Gastrocnemius medialis (tissue), 4 donors: Measurements from ENCODE around the gene PARD3B.

ENCODE experiments used
- POLR2A ChIP-seq, 2 donors: fragments of 450-650 bp; IDR thresholded peaks; one replicate each; pipeline ENCODE4 v1.6.1; 2017; ENCODE audit warnings: antibody characterized with exemption in 2 of 2, mild to moderate bottlenecking in 2 of 2, moderate library complexity in 2 of 2
- TF ChIP-seq, protein P1 (sequence below), 5 experiments: fragments of 450-650 bp in 3 of 5; fragments of 200-600 bp in 2 of 5; sonication (generic) in 2 of 5; IDR thresholded peaks in 4 of 5; conservative IDR thresholded peaks in 1 of 5; 1 replicate in 4 of 5; 2 replicates in 1 of 5; pipeline ENCODE4 v1.5.1; 2016 to 2019; ENCODE audit warnings: antibody characterized with exemption in 5 of 5, mild to moderate bottlenecking in 3 of 5, moderate library complexity in 3 of 5

- TF ChIP-seq, protein P1, sequence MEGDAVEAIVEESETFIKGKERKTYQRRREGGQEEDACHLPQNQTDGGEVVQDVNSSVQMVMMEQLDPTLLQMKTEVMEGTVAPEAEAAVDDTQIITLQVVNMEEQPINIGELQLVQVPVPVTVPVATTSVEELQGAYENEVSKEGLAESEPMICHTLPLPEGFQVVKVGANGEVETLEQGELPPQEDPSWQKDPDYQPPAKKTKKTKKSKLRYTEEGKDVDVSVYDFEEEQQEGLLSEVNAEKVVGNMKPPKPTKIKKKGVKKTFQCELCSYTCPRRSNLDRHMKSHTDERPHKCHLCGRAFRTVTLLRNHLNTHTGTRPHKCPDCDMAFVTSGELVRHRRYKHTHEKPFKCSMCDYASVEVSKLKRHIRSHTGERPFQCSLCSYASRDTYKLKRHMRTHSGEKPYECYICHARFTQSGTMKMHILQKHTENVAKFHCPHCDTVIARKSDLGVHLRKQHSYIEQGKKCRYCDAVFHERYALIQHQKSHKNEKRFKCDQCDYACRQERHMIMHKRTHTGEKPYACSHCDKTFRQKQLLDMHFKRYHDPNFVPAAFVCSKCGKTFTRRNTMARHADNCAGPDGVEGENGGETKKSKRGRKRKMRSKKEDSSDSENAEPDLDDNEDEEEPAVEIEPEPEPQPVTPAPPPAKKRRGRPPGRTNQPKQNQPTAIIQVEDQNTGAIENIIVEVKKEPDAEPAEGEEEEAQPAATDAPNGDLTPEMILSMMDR (IDR thresholded peaks at IDR 0.05 in 4 of 5, conservative IDR thresholded peaks at IDR 0.05 in 1 of 5): no peak
- no peak for TF ChIP-seq POLR2A (IDR thresholded peaks at IDR 0.05)
Observed at GRCh38 chr2:204680576-204680975, 135.3 kb downstream of the PARD3B start.
